WI38 (cell line): Measurements from ENCODE around the gene PDZD7.
A peak's percentile ranks its signal among the peaks of the same experiment; 100 is the strongest.

Source experiments
- H3K4me3 ChIP-seq: 2 replicates; pipeline ENCODE4 v1.5.1; 2011; ENCODE audit warnings: low read depth, mild to moderate bottlenecking, control low read depth, low read length
- CTCF ChIP-seq: IDR thresholded peaks from 2 replicates; pipeline ENCODE4 v1.5.1; 2012; ENCODE audit warnings: low read depth, mild to moderate bottlenecking, control low read depth, low read length

PDZD7 gene

GRCh38 chr10:101065481-101066145 is 34.7 kb upstream of the PDZD7 start:
- TF ChIP-seq CTCF: no peak
- peak overlapping the region; percentile 64 for H3K4me3 ChIP-seq

- H3K4me3 ChIP-seq: no peak overlapping the region
- no peak for TF ChIP-seq CTCF
Observed at GRCh38 chr10:101064415-101065030, 33.6 kb upstream of the PDZD7 start.

GRCh38 chr10:101063548-101064414 is 32.9 kb upstream of the PDZD7 start:
- no peak overlapping the region; the same call in 1 of the 2 replicates for H3K4me3 ChIP-seq
- TF ChIP-seq CTCF: no peak

GRCh38 chr10:101063050-101063525 is 32.2 kb upstream of the PDZD7 start:
- H3K4me3 ChIP-seq: peak overlapping the region; percentile 87
- TF ChIP-seq CTCF: no peak

- H3K4me3 ChIP-seq: peak overlapping the region; percentile 87
- peak; percentile 67 for TF ChIP-seq CTCF
Observed at GRCh38 chr10:101062232-101063049, 31.5 kb upstream of the PDZD7 start.

GRCh38 chr10:101061624-101062231 is 30.8 kb upstream of the PDZD7 start, which contains the start of gene KAZALD1:
Gene KAZALD1 (plus strand): TSS chr10:101061989. CDS start chr10:101062593, 604 bp downstream.
- no peak for TF ChIP-seq CTCF
- peak within 1 kb of the TSS; percentile 87 for H3K4me3 ChIP-seq
